ENCODE results near the gene S100A1. TPM values are rescaled to one million over a fixed set of nuclear protein-coding genes. Genes with fewer than 3 reads are reported as not detected.
A peak's percentile ranks its signal among the peaks of the same experiment; 100 is the strongest.

The S100A1 gene
- total and polyA plus RNA-seq, 2 of the 13 experiments (the other 11 are each of a cell fraction or from before 2014, with no cell fraction given), result 120 to 251 TPM

- TF ChIP-seq HNF1A (IDR thresholded peaks at IDR 0.05; ENCODE audit: low read depth), result 0 out of 2 replicates have a peak, but pooled peaks have one; percentile 18
- peak; percentile 23; the same call in 1 of the 2 replicates for TF ChIP-seq HNF1A (CRISPR knock-in tag; IDR thresholded peaks at IDR 0.05; ENCODE audit: borderline replicate concordance)
- TF ChIP-seq ZNF24 (IDR thresholded peaks at IDR 0.05), result peak; percentile 100
- TF ChIP-seq GABPB1 (CRISPR knock-in tag; IDR thresholded peaks at IDR 0.05), result peak; percentile 28; the same call in 1 of the 2 replicates
- TF ChIP-seq NFATC3 (CRISPR knock-in tag; IDR thresholded peaks at IDR 0.05), result 0 out of 2 replicates have a peak, but pooled peaks have one; percentile 52
- TF ChIP-seq LCORL (IDR thresholded peaks at IDR 0.05), result no peak
- peak; percentile 50; the same call in 1 of the 2 replicates for TF ChIP-seq LCORL (CRISPR knock-in tag; IDR thresholded peaks at IDR 0.05)
- peak; percentile 67; the same call in 1 of the 2 replicates for TF ChIP-seq HOXA5 (CRISPR knock-in tag; IDR thresholded peaks at IDR 0.05)
- TF ChIP-seq PAXIP1 (CRISPR knock-in tag; conservative IDR thresholded peaks at IDR 0.05), result peak; percentile 31; the same call in 1 of the 2 replicates
- peak; percentile 90 for TF ChIP-seq ZMYM4 (CRISPR knock-in tag; IDR thresholded peaks at IDR 0.05)
- TF ChIP-seq MXI1 (IDR thresholded peaks at IDR 0.05; ENCODE audit: borderline replicate concordance, low read depth, low read length), result peak; percentile 69; the same call in 1 of the 3 replicates
- TF ChIP-seq, protein P1, sequence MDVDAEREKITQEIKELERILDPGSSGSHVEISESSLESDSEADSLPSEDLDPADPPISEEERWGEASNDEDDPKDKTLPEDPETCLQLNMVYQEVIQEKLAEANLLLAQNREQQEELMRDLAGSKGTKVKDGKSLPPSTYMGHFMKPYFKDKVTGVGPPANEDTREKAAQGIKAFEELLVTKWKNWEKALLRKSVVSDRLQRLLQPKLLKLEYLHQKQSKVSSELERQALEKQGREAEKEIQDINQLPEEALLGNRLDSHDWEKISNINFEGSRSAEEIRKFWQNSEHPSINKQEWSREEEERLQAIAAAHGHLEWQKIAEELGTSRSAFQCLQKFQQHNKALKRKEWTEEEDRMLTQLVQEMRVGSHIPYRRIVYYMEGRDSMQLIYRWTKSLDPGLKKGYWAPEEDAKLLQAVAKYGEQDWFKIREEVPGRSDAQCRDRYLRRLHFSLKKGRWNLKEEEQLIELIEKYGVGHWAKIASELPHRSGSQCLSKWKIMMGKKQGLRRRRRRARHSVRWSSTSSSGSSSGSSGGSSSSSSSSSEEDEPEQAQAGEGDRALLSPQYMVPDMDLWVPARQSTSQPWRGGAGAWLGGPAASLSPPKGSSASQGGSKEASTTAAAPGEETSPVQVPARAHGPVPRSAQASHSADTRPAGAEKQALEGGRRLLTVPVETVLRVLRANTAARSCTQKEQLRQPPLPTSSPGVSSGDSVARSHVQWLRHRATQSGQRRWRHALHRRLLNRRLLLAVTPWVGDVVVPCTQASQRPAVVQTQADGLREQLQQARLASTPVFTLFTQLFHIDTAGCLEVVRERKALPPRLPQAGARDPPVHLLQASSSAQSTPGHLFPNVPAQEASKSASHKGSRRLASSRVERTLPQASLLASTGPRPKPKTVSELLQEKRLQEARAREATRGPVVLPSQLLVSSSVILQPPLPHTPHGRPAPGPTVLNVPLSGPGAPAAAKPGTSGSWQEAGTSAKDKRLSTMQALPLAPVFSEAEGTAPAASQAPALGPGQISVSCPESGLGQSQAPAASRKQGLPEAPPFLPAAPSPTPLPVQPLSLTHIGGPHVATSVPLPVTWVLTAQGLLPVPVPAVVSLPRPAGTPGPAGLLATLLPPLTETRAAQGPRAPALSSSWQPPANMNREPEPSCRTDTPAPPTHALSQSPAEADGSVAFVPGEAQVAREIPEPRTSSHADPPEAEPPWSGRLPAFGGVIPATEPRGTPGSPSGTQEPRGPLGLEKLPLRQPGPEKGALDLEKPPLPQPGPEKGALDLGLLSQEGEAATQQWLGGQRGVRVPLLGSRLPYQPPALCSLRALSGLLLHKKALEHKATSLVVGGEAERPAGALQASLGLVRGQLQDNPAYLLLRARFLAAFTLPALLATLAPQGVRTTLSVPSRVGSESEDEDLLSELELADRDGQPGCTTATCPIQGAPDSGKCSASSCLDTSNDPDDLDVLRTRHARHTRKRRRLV (CRISPR knock-in tag; IDR thresholded peaks at IDR 0.05), result 0 out of 2 replicates have a peak, but pooled peaks have one; percentile 52
- no peak; the same call in 1 of the 2 replicates for TF ChIP-seq KDM3A (CRISPR knock-in tag; IDR thresholded peaks at IDR 0.05; ENCODE audit: low read depth)
- TF ChIP-seq MYNN (CRISPR knock-in tag; IDR thresholded peaks at IDR 0.05; ENCODE audit: low read depth), result no peak
Observed at GRCh38 chr1:153670859-153671627, 42.8 kb downstream of the S100A1 start, which contains the start of gene ILF2 (continued).
